ENCODE results near the gene CPNE9.

The CPNE9 gene, protein sequence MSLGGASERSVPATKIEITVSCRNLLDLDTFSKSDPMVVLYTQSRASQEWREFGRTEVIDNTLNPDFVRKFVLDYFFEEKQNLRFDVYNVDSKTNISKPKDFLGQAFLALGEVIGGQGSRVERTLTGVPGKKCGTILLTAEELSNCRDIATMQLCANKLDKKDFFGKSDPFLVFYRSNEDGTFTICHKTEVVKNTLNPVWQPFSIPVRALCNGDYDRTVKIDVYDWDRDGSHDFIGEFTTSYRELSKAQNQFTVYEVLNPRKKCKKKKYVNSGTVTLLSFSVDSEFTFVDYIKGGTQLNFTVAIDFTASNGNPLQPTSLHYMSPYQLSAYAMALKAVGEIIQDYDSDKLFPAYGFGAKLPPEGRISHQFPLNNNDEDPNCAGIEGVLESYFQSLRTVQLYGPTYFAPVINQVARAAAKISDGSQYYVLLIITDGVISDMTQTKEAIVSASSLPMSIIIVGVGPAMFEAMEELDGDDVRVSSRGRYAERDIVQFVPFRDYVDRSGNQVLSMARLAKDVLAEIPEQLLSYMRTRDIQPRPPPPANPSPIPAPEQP

DNA sequence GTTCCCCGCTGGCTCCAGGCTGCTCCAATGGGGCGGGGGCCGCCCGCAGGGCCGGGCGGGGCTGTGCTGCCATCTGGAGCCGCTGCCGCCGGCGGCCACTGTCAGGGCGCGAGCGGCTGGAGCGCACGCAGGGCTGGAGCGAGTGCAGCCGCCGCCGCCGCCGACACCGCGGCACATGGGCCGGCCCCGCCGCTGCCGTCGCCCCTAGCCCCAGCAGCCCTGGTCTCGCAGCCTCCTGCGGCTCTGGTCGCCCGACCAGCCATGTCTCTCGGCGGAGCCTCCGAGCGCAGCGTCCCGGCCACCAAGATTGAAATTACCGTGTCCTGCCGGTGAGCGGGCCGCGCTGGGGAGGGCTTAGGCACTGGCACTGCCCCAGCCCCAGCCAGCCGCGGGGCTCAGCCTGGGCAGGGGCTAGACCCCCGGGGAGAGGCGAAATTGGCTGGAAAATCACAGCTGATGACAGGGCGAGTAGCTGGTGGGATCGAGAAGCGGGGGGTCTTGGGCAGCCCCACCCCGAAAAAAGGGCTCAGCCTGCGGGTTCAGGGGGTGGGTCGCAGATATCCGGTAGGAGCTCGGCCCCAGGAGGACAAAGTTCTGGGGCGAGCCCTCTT is at the start of gene CPNE9:
Gene CPNE9 (plus strand): TSS at position 98 of the 611 bp plus-strand sequence. CDS start 164 bp downstream, at position 262.
- in situ Hi-C loops (cut with HindIII; ENCODE audit: low sequenced_read_pairs), result no loop called here

- in situ Hi-C loops (cut with HindIII; ENCODE audit: low sequenced_read_pairs), result no loop called here
Measured at GRCh38 chr3:9659849-9660248, 43.8 kb upstream of the CPNE9 start.

GRCh38 chr3:9660972-9661371 is 42.7 kb upstream of the CPNE9 start:
- in situ Hi-C loops (cut with HindIII; ENCODE audit: low sequenced_read_pairs), result no loop called here

- in situ Hi-C loops (cut with HindIII; ENCODE audit: low sequenced_read_pairs), result no loop called here
Measured at GRCh38 chr3:9664119-9664751, 39.4 kb upstream of the CPNE9 start.

DNA sequence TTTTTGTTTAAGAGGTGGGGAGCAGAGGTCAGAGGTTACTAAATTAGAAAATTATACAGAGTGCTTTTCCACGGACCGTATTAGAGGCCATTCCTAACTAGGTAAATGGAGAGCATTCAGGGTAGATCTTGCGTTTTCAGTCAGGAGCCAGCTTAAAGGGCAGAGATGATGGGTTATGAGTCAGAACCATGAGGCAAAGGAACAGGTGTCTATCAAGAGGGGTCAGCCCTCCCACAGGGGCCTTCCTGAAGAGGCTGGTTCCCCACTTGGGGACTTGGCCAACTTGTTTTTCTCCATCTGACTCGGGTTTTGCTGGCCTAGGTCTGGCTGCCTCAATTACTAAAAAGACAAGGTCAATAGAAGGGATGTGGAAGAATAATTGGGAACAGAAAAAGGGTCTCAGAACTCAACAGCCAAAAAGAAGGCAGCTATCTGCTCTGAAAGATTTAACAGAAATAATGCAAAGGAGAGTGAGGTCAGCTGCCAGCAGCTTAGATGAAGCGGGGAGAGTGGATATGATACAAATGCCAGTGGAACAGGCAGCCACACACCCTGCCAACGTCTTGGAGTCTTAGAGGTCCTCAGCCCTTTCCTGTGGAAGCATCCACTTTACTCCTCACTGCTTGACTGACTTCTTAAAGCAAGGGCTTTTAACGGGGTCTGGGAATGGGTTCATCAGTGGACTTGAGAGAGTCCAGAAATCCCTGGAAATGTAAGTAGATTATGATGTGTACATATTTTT is 36.8 kb upstream of the CPNE9 start:
- in situ Hi-C loops (cut with HindIII; ENCODE audit: low sequenced_read_pairs), result no loop called here

DNA sequence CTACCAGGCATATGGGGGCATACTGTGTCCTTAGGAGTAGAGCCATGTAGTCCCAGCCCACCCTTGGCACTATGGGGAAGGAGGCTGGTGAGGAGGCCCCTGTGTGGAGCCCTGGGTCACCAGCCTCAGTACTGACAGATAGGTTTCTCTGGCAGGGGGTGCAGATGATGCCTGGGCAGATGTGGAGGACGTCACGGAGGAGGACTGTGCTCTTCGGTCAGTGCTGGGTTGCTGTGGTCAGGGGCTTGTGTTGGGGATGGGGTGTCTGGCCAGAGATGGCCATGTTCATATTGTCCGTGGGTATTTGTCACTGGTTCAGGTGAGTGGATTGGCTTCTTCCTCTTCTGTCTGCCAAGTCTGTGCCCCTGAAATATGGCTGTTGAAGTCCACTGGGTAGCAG is 34.4 kb upstream of the CPNE9 start:
- in situ Hi-C loops (cut with HindIII; ENCODE audit: low sequenced_read_pairs), result no loop called here

DNA sequence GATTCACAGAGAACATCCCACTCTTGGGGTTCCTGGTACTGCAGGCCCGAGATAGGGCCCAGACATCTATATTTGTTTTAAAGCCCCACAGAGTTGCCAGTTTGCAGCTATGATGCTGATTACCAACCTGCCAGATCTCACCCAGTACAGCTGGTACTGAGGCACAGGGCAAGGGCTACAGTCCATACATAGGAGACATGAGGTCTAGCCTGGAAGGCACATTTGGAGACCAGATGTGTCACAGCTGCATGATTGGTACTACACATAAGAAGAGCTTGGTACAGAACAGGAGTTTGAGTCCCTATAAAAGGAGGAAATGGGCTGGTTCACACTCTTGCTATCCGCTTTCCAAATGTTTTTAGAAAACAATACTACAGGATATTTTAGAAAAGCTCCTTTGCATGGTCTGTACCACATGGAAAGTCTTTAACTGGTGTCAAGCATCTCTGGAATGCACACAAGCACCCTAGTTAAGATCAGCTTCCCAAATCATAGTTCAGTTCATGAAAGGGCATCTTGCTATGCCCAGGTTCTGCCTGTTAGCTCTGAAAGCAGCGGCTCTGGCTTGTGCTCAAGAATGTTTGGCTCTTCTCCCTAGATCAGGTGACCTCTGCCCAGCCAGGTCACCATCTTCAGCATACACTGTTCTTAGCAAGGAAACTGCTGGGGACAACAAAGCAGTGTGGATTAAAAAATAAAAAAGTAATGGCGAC is 33.8 kb upstream of the CPNE9 start:
- in situ Hi-C loops (cut with HindIII; ENCODE audit: low sequenced_read_pairs), result loop anchor here (10.0 kb wide), 1 partner anchor 95 kb away; no protein-coding TSS in a partner anchor

GRCh38 chr3:9673082-9673481 is 30.6 kb upstream of the CPNE9 start:
- in situ Hi-C loops (cut with HindIII; ENCODE audit: low sequenced_read_pairs), result loop anchor here (10.0 kb wide), 1 partner anchor 98 kb away; no protein-coding TSS in a partner anchor

DNA sequence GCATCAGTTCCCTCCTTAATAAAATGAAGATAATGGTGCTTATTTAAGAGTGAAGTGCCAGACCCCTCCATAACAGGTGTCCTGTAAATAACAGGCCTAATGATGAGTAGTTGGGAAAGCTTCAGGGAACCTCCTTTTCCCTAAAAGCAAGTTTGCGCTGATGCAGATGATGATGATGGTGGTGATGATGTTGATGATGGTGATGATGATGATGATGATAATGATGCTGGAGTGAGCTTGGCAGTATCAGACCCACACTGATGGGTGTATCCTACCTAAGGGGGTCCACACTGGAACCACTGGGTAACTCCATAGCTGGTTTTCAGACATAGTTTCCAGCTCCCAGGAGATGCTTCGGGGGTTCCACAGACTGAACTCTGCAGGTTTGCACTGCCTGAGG is 29.9 kb upstream of the CPNE9 start:
- in situ Hi-C loops (cut with HindIII; ENCODE audit: low sequenced_read_pairs), result loop anchor here (10.0 kb wide), 1 partner anchor 99 kb away; no protein-coding TSS in a partner anchor

GRCh38 chr3:9675736-9676290 is 27.8 kb upstream of the CPNE9 start:
- in situ Hi-C loops (cut with HindIII; ENCODE audit: low sequenced_read_pairs), result loop anchor here (10.0 to 25.0 kb wide), 2 partner anchors 101 to 189 kb away; no protein-coding TSS in a partner anchor

DNA sequence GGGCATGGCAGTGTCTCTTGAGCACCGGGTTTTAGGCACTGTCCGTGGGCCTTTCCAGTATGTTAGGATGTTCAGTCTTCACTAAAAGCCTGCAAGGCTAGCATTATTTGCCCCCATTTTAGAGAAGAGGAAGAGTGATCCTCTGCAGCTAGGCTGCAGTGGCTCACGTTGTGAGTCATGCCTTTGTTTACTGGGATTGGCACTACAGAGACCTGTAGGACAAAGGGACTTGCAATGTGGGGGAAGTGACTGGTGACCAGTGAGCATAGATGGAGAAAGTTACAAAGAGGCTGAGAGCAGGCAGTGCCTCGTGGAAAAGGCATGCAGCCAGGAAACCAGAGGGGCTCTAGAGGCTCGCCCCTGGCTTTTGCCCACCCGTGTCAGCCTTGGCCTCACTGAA is 26.8 kb upstream of the CPNE9 start:
- in situ Hi-C loops (cut with HindIII; ENCODE audit: low sequenced_read_pairs), result loop anchor here (10.0 to 25.0 kb wide), 2 partner anchors 102 to 189 kb away; no protein-coding TSS in a partner anchor

DNA sequence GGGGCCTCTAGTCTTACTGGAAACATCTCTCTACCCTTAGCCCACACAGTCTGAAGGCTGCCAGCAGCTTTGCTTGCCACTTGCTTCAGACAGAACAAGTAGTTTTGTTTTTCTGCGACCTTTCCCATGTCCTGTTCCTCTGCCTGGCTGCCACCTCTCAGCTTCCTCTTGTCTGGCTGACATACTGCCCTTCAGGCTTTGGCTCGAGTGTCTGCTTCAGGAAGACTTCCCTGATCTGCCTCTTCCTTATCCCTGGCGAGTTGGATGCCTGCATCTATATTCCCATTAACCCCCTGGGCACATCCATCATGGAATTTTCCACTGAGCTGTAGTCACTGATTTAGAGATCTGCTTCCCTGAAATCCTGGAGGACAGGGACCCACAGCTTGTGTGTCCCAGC is 25.1 kb upstream of the CPNE9 start:
- in situ Hi-C loops (cut with HindIII; ENCODE audit: low sequenced_read_pairs), result loop anchor here (10.0 to 25.0 kb wide), 2 partner anchors 104 to 191 kb away; no protein-coding TSS in a partner anchor

- in situ Hi-C loops (cut with HindIII; ENCODE audit: low sequenced_read_pairs), result loop anchor here (10.0 to 25.0 kb wide), 2 partner anchors 105 to 192 kb away; no protein-coding TSS in a partner anchor
Measured at GRCh38 chr3:9679476-9680080, 24.1 kb upstream of the CPNE9 start.

DNA sequence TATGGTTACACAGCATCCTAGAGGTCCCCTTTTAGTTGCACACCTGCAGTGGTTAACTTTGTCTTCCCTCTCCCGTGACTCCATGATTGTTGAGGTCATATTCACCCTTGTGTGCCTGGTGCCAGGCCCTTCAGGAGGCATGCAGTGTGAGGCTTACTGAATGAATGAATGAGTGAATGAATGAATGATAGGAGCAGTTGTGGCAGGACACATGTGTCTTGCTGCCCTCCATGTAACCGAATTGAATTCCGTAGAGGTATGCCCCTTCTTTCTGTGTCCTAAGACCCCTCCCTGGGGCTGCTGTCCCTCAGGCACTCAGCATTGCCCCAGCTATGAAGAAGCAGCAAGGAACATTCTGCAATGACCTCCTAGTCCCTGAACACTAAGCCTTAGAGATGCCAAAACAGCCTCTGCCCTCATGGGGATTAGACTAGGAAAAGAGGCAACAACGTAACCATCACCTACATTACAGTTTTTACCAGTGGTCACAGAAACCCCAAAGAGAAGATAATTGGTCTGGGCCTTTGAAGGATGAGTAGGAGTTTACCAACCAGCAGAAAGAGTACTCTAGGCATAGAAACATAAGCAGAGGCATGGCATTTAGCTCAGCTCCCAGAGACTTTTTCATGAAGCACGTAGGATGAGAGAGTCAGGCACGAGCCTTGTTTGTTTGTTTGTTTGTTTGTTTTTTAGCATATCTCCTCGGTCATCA is 22.5 kb upstream of the CPNE9 start:
- in situ Hi-C loops (cut with HindIII; ENCODE audit: low sequenced_read_pairs), result loop anchor here (25.0 kb wide), 1 partner anchor 194 kb away; no protein-coding TSS in a partner anchor

GRCh38 chr3:9681723-9682081 is 21.9 kb upstream of the CPNE9 start:
- in situ Hi-C loops (cut with HindIII; ENCODE audit: low sequenced_read_pairs), result loop anchor here (25.0 kb wide), 1 partner anchor 194 kb away; no protein-coding TSS in a partner anchor

- in situ Hi-C loops (cut with HindIII; ENCODE audit: low sequenced_read_pairs), result loop anchor here (25.0 kb wide), 1 partner anchor 195 kb away; no protein-coding TSS in a partner anchor
Measured at GRCh38 chr3:9682096-9682495, 21.5 kb upstream of the CPNE9 start.

DNA sequence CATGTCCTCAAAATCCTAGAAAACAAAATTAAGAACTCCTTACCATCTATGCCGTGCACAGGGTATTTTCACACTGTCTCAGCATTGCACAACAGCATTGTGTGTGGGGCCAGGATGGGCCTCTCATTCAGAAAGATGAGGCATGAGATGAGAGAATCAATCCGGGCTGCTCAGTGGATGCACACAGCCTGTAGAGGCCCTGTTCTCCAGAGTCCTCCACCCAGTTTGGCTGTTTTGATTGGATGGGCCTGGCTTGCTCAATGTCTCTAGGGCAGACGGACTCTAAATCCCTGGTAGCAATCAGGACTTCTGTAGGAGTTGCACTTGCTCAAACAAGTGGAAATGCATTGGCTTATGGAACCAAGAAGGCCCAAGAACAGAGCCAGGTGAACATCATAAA is 20.2 kb upstream of the CPNE9 start:
- in situ Hi-C loops (cut with HindIII; ENCODE audit: low sequenced_read_pairs), result loop anchor here (25.0 kb wide), 1 partner anchor 196 kb away; no protein-coding TSS in a partner anchor
